Progenitor cell of endocrine pancreas (in vitro differentiated cells): ENCODE measurements around the gene SCGB1D4. TPM values are rescaled to one million over a fixed set of nuclear protein-coding genes. Genes with fewer than 3 reads are reported as not detected.
A peak's percentile ranks its signal among the peaks of the same experiment; 100 is the strongest.
"Not testable (repeated sequence)": the region's sequence is repeated elsewhere in the genome, so short reads cannot be mapped to it uniquely, and the experiment has no call there.

Source experiments
- DNase-seq: peaks from one replicate; pipeline ENCODE4 v3.0.0; 2021; ENCODE audit warnings: low spot score; ENCODE audit not compliant: unreplicated experiment
- H3K27ac Mint-ChIP-seq: 2 replicates; pipeline ENCODE4 v1.8.0; 2021; ENCODE audit warnings: mild to moderate bottlenecking, moderate library complexity, mixed read lengths
- H3K27me3 Mint-ChIP-seq: 2 replicates; pipeline ENCODE4 v1.8.0; 2021; ENCODE audit warnings: mixed read lengths
- H3K36me3 Mint-ChIP-seq: 2 replicates; pipeline ENCODE4 v1.8.0; 2022; ENCODE audit warnings: mixed read lengths; ENCODE audit not compliant: insufficient read depth
- H3K4me1 Mint-ChIP-seq: 2 replicates; pipeline ENCODE4 v1.8.0; 2021; ENCODE audit warnings: low read depth, mixed read lengths
- H3K4me3 Mint-ChIP-seq: 2 replicates; pipeline ENCODE4 v1.8.0; 2021; ENCODE audit warnings: low read depth, mild to moderate bottlenecking, moderate library complexity, mixed read lengths
- H3K9me3 Mint-ChIP-seq: 2 replicates; pipeline ENCODE4 v1.8.0; 2021; ENCODE audit warnings: low read depth, mixed read lengths
- total RNA-seq: library from RNA; stranded (reverse); gene quantifications from 2 replicates; pipeline ENCODE4 v1.2.1, GENCODE V29; 2021
- TF ChIP-seq, protein P1 (sequence below): fragments of 200-600 bp; sonication (generic); IDR thresholded peaks from one replicate; pipeline ENCODE4 v1.5.0; 2021; ENCODE audit warnings: antibody characterized with exemption, mild to moderate bottlenecking; ENCODE audit not compliant: unreplicated experiment

Gene SCGB1D4
- total RNA-seq, 1 donor from 2014 or later, result not detected

DNA sequence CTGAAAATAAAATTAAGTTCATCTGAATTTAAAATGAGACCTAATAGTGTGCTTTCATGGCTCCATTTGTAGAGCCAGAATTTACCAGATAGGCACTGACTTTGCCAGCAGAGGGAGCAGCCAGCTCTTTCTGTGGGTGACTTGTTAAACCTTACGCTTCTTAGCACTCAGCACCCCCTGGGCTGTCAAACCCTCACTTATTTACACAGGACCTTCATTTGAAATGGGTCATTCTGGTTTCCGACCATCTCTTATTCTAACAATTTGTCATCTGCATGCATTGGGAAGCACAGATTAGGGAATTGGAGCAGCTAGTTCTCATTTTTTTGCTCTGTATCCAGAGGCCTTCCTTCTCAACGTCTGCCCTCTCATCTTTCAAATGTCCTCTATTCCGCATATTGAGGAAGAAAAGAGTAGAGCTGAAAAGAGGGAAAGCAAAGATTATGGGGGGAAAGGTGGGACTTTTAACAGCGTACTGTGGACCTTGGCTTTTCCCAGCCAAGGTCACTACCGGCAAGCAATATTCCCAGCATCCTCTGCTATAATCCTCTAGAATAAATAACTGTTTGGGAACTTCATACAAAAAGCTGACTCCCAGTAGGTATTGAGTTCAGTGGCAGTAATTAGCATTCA is 41.5 kb upstream of the SCGB1D4 start:
- no peak for DNase-seq
- peaks cover 27% of the 10 kb centered on the region for H3K4me1 Mint-ChIP-seq
- H3K27me3 Mint-ChIP-seq, result peaks cover 6% of the 10 kb centered on the region
- no peak overlapping the region for H3K4me3 Mint-ChIP-seq
- H3K27ac Mint-ChIP-seq, result no peak overlapping the region
- TF ChIP-seq, protein P1, sequence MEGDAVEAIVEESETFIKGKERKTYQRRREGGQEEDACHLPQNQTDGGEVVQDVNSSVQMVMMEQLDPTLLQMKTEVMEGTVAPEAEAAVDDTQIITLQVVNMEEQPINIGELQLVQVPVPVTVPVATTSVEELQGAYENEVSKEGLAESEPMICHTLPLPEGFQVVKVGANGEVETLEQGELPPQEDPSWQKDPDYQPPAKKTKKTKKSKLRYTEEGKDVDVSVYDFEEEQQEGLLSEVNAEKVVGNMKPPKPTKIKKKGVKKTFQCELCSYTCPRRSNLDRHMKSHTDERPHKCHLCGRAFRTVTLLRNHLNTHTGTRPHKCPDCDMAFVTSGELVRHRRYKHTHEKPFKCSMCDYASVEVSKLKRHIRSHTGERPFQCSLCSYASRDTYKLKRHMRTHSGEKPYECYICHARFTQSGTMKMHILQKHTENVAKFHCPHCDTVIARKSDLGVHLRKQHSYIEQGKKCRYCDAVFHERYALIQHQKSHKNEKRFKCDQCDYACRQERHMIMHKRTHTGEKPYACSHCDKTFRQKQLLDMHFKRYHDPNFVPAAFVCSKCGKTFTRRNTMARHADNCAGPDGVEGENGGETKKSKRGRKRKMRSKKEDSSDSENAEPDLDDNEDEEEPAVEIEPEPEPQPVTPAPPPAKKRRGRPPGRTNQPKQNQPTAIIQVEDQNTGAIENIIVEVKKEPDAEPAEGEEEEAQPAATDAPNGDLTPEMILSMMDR, result peak; percentile 66
- peaks cover 8% of the 10 kb centered on the region for H3K36me3 Mint-ChIP-seq
- H3K9me3 Mint-ChIP-seq, result no peaks in the 10 kb centered on the region

DNA sequence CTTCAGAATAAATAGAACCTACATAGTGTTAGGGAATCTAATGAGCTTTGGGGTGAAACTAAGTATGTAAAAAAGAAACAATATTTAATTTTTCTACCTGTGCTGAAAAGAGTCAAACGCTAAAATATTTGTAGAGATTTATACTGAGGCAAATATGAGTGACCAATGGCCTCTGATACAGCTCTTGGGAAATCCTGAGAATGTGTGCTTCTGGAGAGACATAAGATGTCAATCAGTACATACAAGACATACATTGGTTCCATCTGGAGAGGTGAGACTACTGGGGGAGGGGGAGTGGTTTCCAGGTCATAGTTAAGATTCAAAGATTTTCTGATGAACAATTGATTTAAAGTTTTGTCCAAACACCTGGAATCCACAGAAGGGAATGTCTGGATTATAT is 39.3 kb upstream of the SCGB1D4 start:
- TF ChIP-seq, protein P1, result no peak
- H3K27ac Mint-ChIP-seq, result no peak overlapping the region
- H3K27me3 Mint-ChIP-seq, result peaks cover 10% of the 10 kb centered on the region

GRCh38 chr11:62337303-62338181 is 38.7 kb upstream of the SCGB1D4 start, which contains the start of gene ASRGL1:
ASRGL1 (plus strand) TSS chr11:62337448; CDS start chr11:62337978, 530 bp downstream.
- peak; percentile 73 for DNase-seq
- Mint-ChIP-seq H3K4me3 (peak within 1 kb of the TSS; percentile 89), H3K9me3 (no peaks in the 10 kb centered on the region), H3K4me1 (peaks cover 27% of the 10 kb centered on the region), H3K27ac (peak within 1 kb of the TSS; percentile 94), H3K36me3 (peaks cover 3% of the 10 kb centered on the region), H3K27me3 (peaks cover 13% of the 10 kb centered on the region)
- TF ChIP-seq, protein P1, result no peak

More for the DNA sequence above, 39.3 kb upstream of the SCGB1D4 start:
- Mint-ChIP-seq H3K9me3 (no peaks in the 10 kb centered on the region), H3K4me3 (peak overlapping the region; percentile 89), H3K4me1 (peaks cover 27% of the 10 kb centered on the region), H3K36me3 (peaks cover 3% of the 10 kb centered on the region)
- no peak for DNase-seq

GRCh38 chr11:62336949-62337302 is 38.1 kb upstream of the SCGB1D4 start:
- DNase-seq, H3K9me3 Mint-ChIP-seq, H3K36me3 Mint-ChIP-seq: not testable (repeated sequence)
- H3K27ac Mint-ChIP-seq, result peak overlapping the region; percentile 58
- H3K27me3 Mint-ChIP-seq, result peaks cover 13% of the 10 kb centered on the region
- peaks cover 27% of the 10 kb centered on the region for H3K4me1 Mint-ChIP-seq
- peak overlapping the region; percentile 89 for H3K4me3 Mint-ChIP-seq

DNA sequence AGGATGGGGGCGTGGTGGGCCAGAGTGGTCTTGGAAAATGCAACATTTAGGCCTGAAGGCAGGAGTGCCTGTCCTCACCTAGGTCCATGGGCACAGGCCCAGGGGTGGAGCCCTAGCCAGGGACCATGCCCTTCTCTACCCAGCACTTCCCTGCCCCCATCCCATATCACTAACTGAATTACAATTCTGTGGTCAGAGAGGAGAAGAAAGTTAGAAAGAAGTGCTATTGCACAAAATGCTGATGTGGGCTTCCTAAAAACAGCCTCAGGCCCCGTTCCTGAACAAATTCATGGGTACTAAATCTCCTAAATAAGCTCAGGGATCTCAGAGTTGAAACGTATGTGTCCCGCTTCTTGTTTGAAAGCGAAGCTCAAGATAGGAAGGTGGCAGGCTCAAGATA is 34.9 kb upstream of the SCGB1D4 start:
- no peak overlapping the region for H3K4me3 Mint-ChIP-seq
- TF ChIP-seq, protein P1, result no peak
- peaks cover 11% of the 10 kb centered on the region for H3K4me1 Mint-ChIP-seq
- no peaks in the 10 kb centered on the region for H3K9me3 Mint-ChIP-seq
- H3K27ac Mint-ChIP-seq, result no peak overlapping the region
- H3K27me3 Mint-ChIP-seq, result peaks cover 27% of the 10 kb centered on the region
- H3K36me3 Mint-ChIP-seq, result no peaks in the 10 kb centered on the region
- no peak for DNase-seq

DNA sequence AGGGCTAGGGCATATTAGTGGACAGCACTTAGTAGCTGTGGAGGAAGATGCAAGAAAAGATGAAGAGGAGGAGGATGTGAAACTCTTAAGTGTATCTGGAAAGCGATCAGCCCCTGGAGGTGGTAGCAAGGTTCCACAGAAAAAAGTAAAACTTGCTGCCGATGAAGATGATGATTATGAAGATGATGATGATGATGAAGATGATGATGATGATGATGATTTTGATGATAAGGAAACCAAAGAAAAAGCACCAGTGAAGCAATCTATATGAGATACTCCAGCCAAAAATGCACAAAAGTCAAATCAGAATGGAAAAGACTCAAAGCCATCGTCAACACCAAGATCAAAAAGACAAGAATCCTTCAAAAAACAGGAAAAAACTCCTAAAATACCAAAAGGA is 32.4 kb upstream of the SCGB1D4 start:
- not testable (repeated sequence) for H3K9me3 Mint-ChIP-seq, DNase-seq, H3K27ac Mint-ChIP-seq, H3K36me3 Mint-ChIP-seq, H3K4me3 Mint-ChIP-seq
- H3K27me3 Mint-ChIP-seq, result peaks cover 27% of the 10 kb centered on the region
- peaks cover 11% of the 10 kb centered on the region for H3K4me1 Mint-ChIP-seq

DNA sequence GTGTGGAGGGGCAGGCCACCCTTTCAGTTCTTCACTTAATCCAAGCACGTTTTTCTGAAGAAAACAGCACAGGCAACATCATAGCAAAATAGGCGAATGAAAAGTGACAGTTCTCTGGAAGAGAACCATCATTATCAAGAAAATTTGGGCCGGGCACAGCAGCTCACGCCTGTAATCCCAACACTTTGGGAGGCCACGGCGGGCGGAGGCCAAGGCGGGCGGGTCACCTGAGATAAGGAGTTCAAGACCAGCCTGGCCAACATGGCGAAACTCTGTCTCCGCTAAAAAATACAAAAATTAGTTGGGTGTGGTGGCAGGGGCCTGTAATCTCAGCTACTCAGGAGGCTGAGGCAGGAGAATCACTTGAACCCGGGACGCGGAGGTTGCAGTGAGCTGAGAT is 28.7 kb upstream of the SCGB1D4 start:
- not testable (repeated sequence) for H3K4me3 Mint-ChIP-seq, DNase-seq, H3K36me3 Mint-ChIP-seq, H3K9me3 Mint-ChIP-seq
- Mint-ChIP-seq H3K4me1 (peaks cover 22% of the 10 kb centered on the region), H3K27me3 (peaks cover 14% of the 10 kb centered on the region), H3K27ac (peak overlapping the region; percentile 95)

DNA sequence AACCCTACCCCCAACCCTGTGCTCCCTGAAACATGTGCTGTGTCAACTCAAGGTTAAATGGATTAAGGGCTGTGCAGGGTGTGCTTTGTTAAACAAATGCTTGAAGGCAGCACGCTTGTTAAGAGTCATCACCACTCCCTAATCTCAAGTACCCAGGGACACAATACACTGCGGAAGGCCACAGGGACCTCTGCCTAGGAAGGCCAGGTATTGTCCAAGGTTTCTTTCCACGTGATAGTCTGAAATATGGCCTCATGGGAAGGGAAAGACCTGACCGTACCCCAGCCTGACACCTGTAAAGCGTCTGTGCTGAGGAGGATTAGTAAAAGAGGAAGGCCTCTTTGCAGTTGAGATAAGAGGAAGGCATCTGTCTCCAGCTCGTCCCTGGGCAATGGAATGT is 27.8 kb upstream of the SCGB1D4 start:
- peak overlapping the region; percentile 95 for H3K27ac Mint-ChIP-seq
- peaks cover 22% of the 10 kb centered on the region for H3K4me1 Mint-ChIP-seq
- DNase-seq, H3K9me3 Mint-ChIP-seq, H3K4me3 Mint-ChIP-seq, H3K36me3 Mint-ChIP-seq: not testable (repeated sequence)
- H3K27me3 Mint-ChIP-seq, result peaks cover 12% of the 10 kb centered on the region

GRCh38 chr11:62325781-62326180 is 26.9 kb upstream of the SCGB1D4 start:
- H3K9me3 Mint-ChIP-seq, H3K27me3 Mint-ChIP-seq, H3K36me3 Mint-ChIP-seq, DNase-seq, H3K4me3 Mint-ChIP-seq: not testable (repeated sequence)
- H3K4me1 Mint-ChIP-seq, result peaks cover 22% of the 10 kb centered on the region
- H3K27ac Mint-ChIP-seq, result peak overlapping the region; percentile 81
